Cardiac atrium fibroblast (primary cell): Measurements from ENCODE around the gene HBG2. TPM values are rescaled to one million over a fixed set of nuclear protein-coding genes. Genes with fewer than 3 reads are reported as not detected.

ENCODE experiments used
- total RNA-seq: library from RNA; depleted of rRNA; stranded (reverse); fragments of >200 nt; gene quantifications from 2 replicates; pipeline ENCODE4 v1.2.3, GENCODE V29; 2015

Gene HBG2
- total RNA-seq: not detected in 2 replicates

GRCh38 chr11:5254646-5255413, at the start of gene HBG2:
TSS of gene HBG2 (minus strand) at chr11:5254781. CDS start at chr11:5254728, 53 bp downstream.

GRCh38 chr11:5301846-5302245, 47.3 kb upstream of the HBG2 start, which contains the start of gene OR51B4:
TSS of gene OR51B4 (minus strand) at chr11:5301946. CDS start at chr11:5301946, 0 bp downstream.

GRCh38 chr11:5269715-5270147, 15.2 kb upstream of the HBG2 start, which contains the start of gene HBE1:
TSS of gene HBE1 (minus strand) at chr11:5269945. CDS start at chr11:5269890, 55 bp downstream.

GRCh38 chr11:5249807-5250396, 4.7 kb downstream of the HBG2 start, which contains the start of gene HBG1:
TSS of gene HBG1 (minus strand) at chr11:5249857. CDS start at chr11:5249804, 53 bp downstream.

GRCh38 chr11:5234381-5234834, 20.2 kb downstream of the HBG2 start, which contains the start of gene HBD:
TSS of gene HBD (minus strand) at chr11:5234483. CDS start at chr11:5234433, 50 bp downstream.

GRCh38 chr11:5226732-5227310, 27.8 kb downstream of the HBG2 start, which contains the start of gene HBB:
TSS of gene HBB (minus strand) at chr11:5227071. CDS start at chr11:5227021, 50 bp downstream.

Other genes starting within 250 kb of the HBG2 start
- gene OR52J3, start 208.3 kb downstream of the HBG2 start, total RNA-seq: not detected in 2 replicates
- gene OR52E2, start 195.2 kb downstream of the HBG2 start, total RNA-seq: not detected in 2 replicates
- not detected in 2 replicates for gene OR52E1, start 185.2 kb downstream of the HBG2 start, total RNA-seq
- not detected in 2 replicates for gene OR52A5, start 116.4 kb downstream of the HBG2 start, total RNA-seq
- gene OR52A1, start 100.0 kb downstream of the HBG2 start, total RNA-seq: not detected in 2 replicates
- gene OR51V1, start 54.1 kb downstream of the HBG2 start, total RNA-seq: not detected in 2 replicates
- not detected in 2 replicates for gene HBB, start 27.7 kb downstream of the HBG2 start, total RNA-seq
- not detected in 2 replicates for gene HBD, start 20.3 kb downstream of the HBG2 start, total RNA-seq
- not detected in 2 replicates for gene HBG1, start 4.9 kb downstream of the HBG2 start, total RNA-seq
- gene HBE1, start 15.2 kb upstream of the HBG2 start, total RNA-seq: not detected in 2 replicates
- not detected in 2 replicates for gene OR51B4, start 47.2 kb upstream of the HBG2 start, total RNA-seq
- not detected in 2 replicates for gene OR51B2, start 69.5 kb upstream of the HBG2 start, total RNA-seq
- not detected in 2 replicates for gene OR51B5, start 88.7 kb upstream of the HBG2 start, total RNA-seq
- not detected in 2 replicates for gene OR51B6, start 96.7 kb upstream of the HBG2 start, total RNA-seq
- not detected in 2 replicates for gene OR51M1, start 129.0 kb upstream of the HBG2 start, total RNA-seq
- not detected in 2 replicates for gene OR51Q1, start 167.3 kb upstream of the HBG2 start, total RNA-seq
- not detected in 2 replicates for gene OR51I1, start 186.7 kb upstream of the HBG2 start, total RNA-seq
- gene OR51I2, start 194.5 kb upstream of the HBG2 start, total RNA-seq: not detected in 2 replicates
- gene OR52D1, start 233.9 kb upstream of the HBG2 start, total RNA-seq: not detected in 2 replicates